Thymus (tissue), 11 donors: ENCODE results near the gene ZCCHC7. TPM values are rescaled to one million over a fixed set of nuclear protein-coding genes. Genes with fewer than 3 reads are reported as not detected.
"Not testable (repeated sequence)": the region's sequence is repeated elsewhere in the genome, so short reads cannot be mapped to it uniquely, and the experiment has no call there.

Experiments
- DNase-seq, 9 donors: peaks; one replicate each; pipeline ENCODE4 v3.0.0-alpha.2; 2013; ENCODE audit warnings: low spot score in 9 of 9, low read depth in 6 of 9, missing footprints in 1 of 9
- H3K27ac ChIP-seq, 2 donors: one replicate each; pipeline ENCODE4 v1.5.1; 2013; ENCODE audit warnings: control low read depth in 1 of 2, low read depth in 1 of 2, low read length in 1 of 2, mild to moderate bottlenecking in 1 of 2, moderate library complexity in 1 of 2
- H3K27me3 ChIP-seq, 2 donors: one replicate each; pipeline ENCODE4 v1.5.1; 2013; ENCODE audit warnings: low read length in 1 of 2; ENCODE audit not compliant: control insufficient read depth in 2 of 2, insufficient read depth in 1 of 2
- H3K36me3 ChIP-seq, 2 donors: one replicate each; pipeline ENCODE4 v1.5.1; 2013; ENCODE audit warnings: low read length in 1 of 2, mild to moderate bottlenecking in 1 of 2, moderate library complexity in 1 of 2; ENCODE audit not compliant: control insufficient read depth in 2 of 2, insufficient read depth in 2 of 2
- H3K4me1 ChIP-seq, 2 donors: one replicate each; pipeline ENCODE4 v1.5.1; 2013; ENCODE audit warnings: low read length in 2 of 2; ENCODE audit not compliant: control insufficient read depth in 2 of 2, insufficient read depth in 2 of 2
- H3K4me3 ChIP-seq, 2 donors: one replicate each; pipeline ENCODE4 v1.5.1; 2013; ENCODE audit warnings: low read length in 2 of 2, control low read depth in 1 of 2, mild to moderate bottlenecking in 1 of 2
- H3K9me3 ChIP-seq, 2 donors: one replicate each; pipeline ENCODE4 v1.5.1; 2013; ENCODE audit warnings: low read length in 1 of 2, mild to moderate bottlenecking in 1 of 2; ENCODE audit not compliant: control insufficient read depth in 2 of 2, insufficient read depth in 1 of 2
- WGBS: extraction: QIAGEN DNeasy Blood & Tissue Kit; methylation state at CpG from one replicate; pipeline ENCODE4 v1.1.7; 2013; 5-methylcytosine and 5-hydroxymethylcytosine counted together
- polyA plus RNA-seq: library from polyadenylated mRNA; stranded (reverse); fragments of 200-250 nt; gene quantifications from one replicate; pipeline ENCODE4 v1.2.3, GENCODE V29; 2013
- total RNA-seq: library from RNA; stranded (reverse); fragments of 120-200 nt; gene quantifications from one replicate; pipeline ENCODE4 v1.2.4, GENCODE V29; 2013
- donor health status: healthy.

Gene ZCCHC7
- total and polyA plus RNA-seq, 2 donors = 21.8 to 22.6 TPM

GRCh38 chr9:37174247-37174646 is 53.9 kb downstream of the ZCCHC7 start:
- H3K4me3 ChIP-seq = no peak overlapping the region
- H3K27ac ChIP-seq = no peak overlapping the region
- H3K36me3 ChIP-seq = no peaks in the 10 kb centered on the region
- no peaks in the 10 kb centered on the region for H3K27me3 ChIP-seq
- H3K9me3 ChIP-seq = no peaks in the 10 kb centered on the region
- no peak for DNase-seq
- 98% methylated on average over 2 of the region's 2 CpGs for WGBS
- no peaks in the 10 kb centered on the region for H3K4me1 ChIP-seq

GRCh38 chr9:37178742-37179141 is 58.4 kb downstream of the ZCCHC7 start:
- H3K27ac ChIP-seq = no peak overlapping the region
- no peaks in the 10 kb centered on the region for H3K9me3 ChIP-seq
- no peaks in the 10 kb centered on the region for H3K4me1 ChIP-seq
- H3K27me3 ChIP-seq = no peaks in the 10 kb centered on the region
- H3K4me3 ChIP-seq = no peak overlapping the region
- no peak for DNase-seq
- WGBS = 98% methylated on average over 2 of the region's 2 CpGs
- H3K36me3 ChIP-seq = no peaks in the 10 kb centered on the region

GRCh38 chr9:37179576-37179975 is 59.2 kb downstream of the ZCCHC7 start:
- Histone ChIP-seq H3K9me3 (no peaks in the 10 kb centered on the region), H3K27ac (no peak overlapping the region), H3K4me1 (no peaks in the 10 kb centered on the region), H3K36me3 (no peaks in the 10 kb centered on the region), H3K27me3 (no peaks in the 10 kb centered on the region), H3K4me3 (no peak overlapping the region)
- 98% methylated on average over 3 of the region's 3 CpGs for WGBS
- no peak for DNase-seq

- no peak overlapping the region for H3K4me3 ChIP-seq
- H3K36me3 ChIP-seq = no peaks in the 10 kb centered on the region
- H3K27me3 ChIP-seq = no peaks in the 10 kb centered on the region
- DNase-seq = no peak
- H3K27ac ChIP-seq = no peak overlapping the region
- no peaks in the 10 kb centered on the region for H3K4me1 ChIP-seq
- H3K9me3 ChIP-seq = no peaks in the 10 kb centered on the region
- WGBS = 93% methylated on average over 2 of the region's 2 CpGs
Measured at GRCh38 chr9:37180138-37180537, 59.8 kb downstream of the ZCCHC7 start.

GRCh38 chr9:37182718-37183117 is 62.3 kb downstream of the ZCCHC7 start:
- Histone ChIP-seq H3K36me3 (no peaks in the 10 kb centered on the region), H3K27me3 (no peaks in the 10 kb centered on the region), H3K9me3 (no peaks in the 10 kb centered on the region), H3K4me3 (no peak overlapping the region), H3K4me1 (no peaks in the 10 kb centered on the region), H3K27ac (no peak overlapping the region)
- 97% methylated on average over 1 of the region's 1 CpG for WGBS
- DNase-seq = no peak

- DNase-seq = no peak
- WGBS = 99% methylated on average over 4 of the region's 4 CpGs
- Histone ChIP-seq H3K27ac (no peak overlapping the region), H3K27me3 (no peaks in the 10 kb centered on the region), H3K4me1 (no peaks in the 10 kb centered on the region), H3K36me3 (peaks cover 4% of the 10 kb centered on the region in 2 donors), H3K4me3 (no peak overlapping the region), H3K9me3 (no peaks in the 10 kb centered on the region)
Measured at GRCh38 chr9:37184905-37185867, 64.8 kb downstream of the ZCCHC7 start.

- no peak overlapping the region for H3K27ac ChIP-seq
- H3K27me3 ChIP-seq = no peaks in the 10 kb centered on the region
- H3K36me3 ChIP-seq = peaks cover 4 to 5% of the 10 kb centered on the region in 2 donors
- H3K9me3 ChIP-seq = no peaks in the 10 kb centered on the region
- H3K4me1 ChIP-seq = no peaks in the 10 kb centered on the region
- no peak for DNase-seq
- H3K4me3 ChIP-seq = no peak overlapping the region
- 95% methylated on average over 6 of the region's 6 CpGs for WGBS
Measured at GRCh38 chr9:37187292-37187691, 66.9 kb downstream of the ZCCHC7 start.

- Histone ChIP-seq H3K4me3 (no peak overlapping the region), H3K9me3 (no peaks in the 10 kb centered on the region), H3K36me3 (peaks cover 4 to 5% of the 10 kb centered on the region in 2 donors), H3K4me1 (no peaks in the 10 kb centered on the region), H3K27me3 (no peaks in the 10 kb centered on the region), H3K27ac (no peak overlapping the region)
- 66% methylated on average over 5 of the region's 5 CpGs for WGBS
- no peak for DNase-seq
Measured at GRCh38 chr9:37187713-37188439, 67.5 kb downstream of the ZCCHC7 start.

GRCh38 chr9:37190739-37191138 is 70.4 kb downstream of the ZCCHC7 start:
- WGBS = 98% methylated on average over 13 of the region's 13 CpGs
- not testable (repeated sequence) for H3K9me3 ChIP-seq, H3K4me3 ChIP-seq, H3K27ac ChIP-seq, DNase-seq, H3K4me1 ChIP-seq, H3K36me3 ChIP-seq, H3K27me3 ChIP-seq
